Spleen (tissue), 11 donors: Measurements from ENCODE around the gene PNLDC1. TPM values are rescaled to one million over a fixed set of nuclear protein-coding genes. Genes with fewer than 3 reads are reported as not detected.

Experiments used
- DNase-seq: peaks from one replicate; pipeline ENCODE4 v3.0.0-alpha.2; 2020
- H3K27ac ChIP-seq, 8 donors: fragments of 200-600 bp; sonication (generic) in 7 of 8; 1 replicate in 4 of 8; 2 replicates in 4 of 8; pipeline versions ENCODE4 v1.5.0 to v1.8.0; 2016 to 2021; ENCODE audit warnings: inconsistent platforms in 4 of 8, mild to moderate bottlenecking in 4 of 8, moderate library complexity in 1 of 8
- H3K27me3 ChIP-seq, 7 donors: fragments of 200-600 bp; sonication (generic) in 6 of 7; replicated peaks in 1 of 7; 1 replicate in 4 of 7; 2 replicates in 3 of 7; pipeline versions ENCODE4 v1.5.0 to v1.8.0; 2016 to 2021; ENCODE audit warnings: inconsistent platforms in 3 of 7, mild to moderate bottlenecking in 1 of 7
- H3K36me3 ChIP-seq, 6 donors: fragments of 200-600 bp; sonication (generic) in 5 of 6; 1 replicate in 4 of 6; 2 replicates in 2 of 6; pipeline versions ENCODE4 v1.5.0 to v1.8.0; 2016 to 2021; ENCODE audit warnings: inconsistent platforms in 2 of 6
- H3K4me1 ChIP-seq, 6 donors: fragments of 200-600 bp; sonication (generic) in 5 of 6; 1 replicate in 3 of 6; 2 replicates in 3 of 6; pipeline versions ENCODE4 v1.5.0 to v1.8.0; 2016 to 2021; ENCODE audit warnings: inconsistent platforms in 3 of 6
- H3K4me3 ChIP-seq, 8 donors: fragments of 200-600 bp; sonication (generic) in 7 of 8; 1 replicate in 4 of 8; 2 replicates in 4 of 8; pipeline versions ENCODE4 v1.5.0 to v1.8.0; 2016 to 2021; ENCODE audit warnings: inconsistent platforms in 4 of 8, mild to moderate bottlenecking in 4 of 8, moderate library complexity in 2 of 8
- H3K9me3 ChIP-seq, 8 donors: fragments of 200-600 bp; sonication (generic) in 7 of 8; 1 replicate in 4 of 8; 2 replicates in 4 of 8; pipeline versions ENCODE4 v1.5.0 to v1.8.0; 2016 to 2021; ENCODE audit warnings: inconsistent platforms in 4 of 8
- CTCF ChIP-seq, 11 experiments: fragments of 200-600 bp in 7 of 11; fragments of 450-650 bp in 4 of 11; sonication (generic) in 4 of 11; IDR thresholded peaks in 8 of 11; conservative IDR thresholded peaks in 3 of 11; 1 replicate in 7 of 11; 2 replicates in 4 of 11; pipeline versions ENCODE4 v1.4.0 to v1.8.0; 2016 to 2021; ENCODE audit warnings: antibody characterized with exemption in 11 of 11, inconsistent platforms in 4 of 11, mild to moderate bottlenecking in 1 of 11
- POLR2A ChIP-seq, 3 donors: fragments of 450-650 bp; IDR thresholded peaks; one replicate each; pipeline ENCODE4 v1.5.1; 2017; ENCODE audit warnings: antibody characterized with exemption in 3 of 3, mild to moderate bottlenecking in 1 of 3
- POLR2AphosphoS5 ChIP-seq, 3 donors: sonication (generic); formaldehyde crosslinking; IDR thresholded peaks; one replicate each; pipeline ENCODE4 v1.5.1; 2017; ENCODE audit warnings: antibody characterized with exemption in 3 of 3
- WGBS, 5 donors: extraction: QIAGEN DNeasy Blood & Tissue Kit in 3 of 5; methylation state at CpG; one replicate each; pipeline versions ENCODE4 v1.1.5 to v1.1.7; 2013 to 2018; 5-methylcytosine and 5-hydroxymethylcytosine counted together
- intact Hi-C: fragments of 100-400 bp; cut with DNase I; formaldehyde crosslinking; loops from one replicate; pipeline ENCODE4 v1.15.0; 2023; ENCODE audit warnings: low total_unique reads
- polyA plus RNA-seq, 3 donors: library from polyadenylated mRNA; stranded (reverse); fragments of 200-250 nt; gene quantifications; one replicate each; pipeline ENCODE4 v1.2.1, GENCODE V29; 2013
- total RNA-seq, 7 donors: library from RNA; depleted of rRNA in 3 of 7; stranded (reverse); fragments of >200 nt in 3 of 7; fragmentation: NEBNext Ultra II Directional in 4 of 7; extraction: Animal tissue kit (Norgen Biotek cat#: 25700) in 4 of 7; gene quantifications; one replicate each; pipeline versions ENCODE4 v1.1.0 to v1.2.1, GENCODE V29; 2016 to 2021
- donor health status: healthy with polysubstance abuse.
- donor health status: DM: no; HTN: no; CAD: no; lungs with moderate emphysema.
- donor health status: DM: no; HTN: no; CAD: no.
- donor health status: Bipolar disorder and iron deficiency.
- donor health status: healthy.
- donor health status: DM: no; HTN: no; CAD: no.
- donor health status: DM: yes; HTN: yes; CAD: no.

The PNLDC1 gene
- total and polyA plus RNA-seq, 10 donors, result 0.11 to 1.2 (median 0.32) TPM; not detected in 6

DNA sequence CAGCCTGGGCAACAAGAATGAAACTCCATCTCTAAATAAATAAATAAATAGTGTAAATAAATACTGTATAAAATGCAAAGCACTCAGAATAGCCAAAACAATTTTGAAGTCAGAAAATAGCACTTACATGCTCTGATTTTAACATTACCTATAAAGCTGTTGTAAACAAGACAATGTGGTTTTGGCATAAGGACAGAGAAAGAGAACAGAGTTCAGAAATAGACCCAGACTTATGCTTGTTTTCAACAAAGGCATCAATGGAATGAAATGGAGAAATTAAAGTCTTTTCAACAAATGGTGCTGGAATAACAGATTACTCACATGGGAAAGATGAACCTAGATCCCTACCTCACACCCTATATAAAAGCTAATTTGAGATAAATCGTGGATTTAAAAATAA lies 27.9 kb upstream of the PNLDC1 start:
- H3K4me1 ChIP-seq, result no peaks in the 10 kb centered on the region
- no peak for DNase-seq
- peaks cover 0 to 10% (median 2%) of the 10 kb centered on the region in 8 donors for H3K9me3 ChIP-seq
- TF ChIP-seq CTCF (IDR thresholded peaks at IDR 0.05 in 8 of 11, conservative IDR thresholded peaks at IDR 0.05 in 3 of 11) (no peak), POLR2A (IDR thresholded peaks at IDR 0.05) (no peak)
- H3K27ac ChIP-seq, result no peak overlapping the region
- H3K4me3 ChIP-seq, result no peak overlapping the region
- WGBS, 5 donors, result 0 to 53% (median 2%) methylated on average over 1 of the region's 1 CpG
- intact Hi-C loops, result no loop called here
- H3K36me3 ChIP-seq, result peaks cover 0 to 92% (median 34%) of the 10 kb centered on the region in 6 donors
- no peaks in the 10 kb centered on the region for H3K27me3 ChIP-seq

DNA sequence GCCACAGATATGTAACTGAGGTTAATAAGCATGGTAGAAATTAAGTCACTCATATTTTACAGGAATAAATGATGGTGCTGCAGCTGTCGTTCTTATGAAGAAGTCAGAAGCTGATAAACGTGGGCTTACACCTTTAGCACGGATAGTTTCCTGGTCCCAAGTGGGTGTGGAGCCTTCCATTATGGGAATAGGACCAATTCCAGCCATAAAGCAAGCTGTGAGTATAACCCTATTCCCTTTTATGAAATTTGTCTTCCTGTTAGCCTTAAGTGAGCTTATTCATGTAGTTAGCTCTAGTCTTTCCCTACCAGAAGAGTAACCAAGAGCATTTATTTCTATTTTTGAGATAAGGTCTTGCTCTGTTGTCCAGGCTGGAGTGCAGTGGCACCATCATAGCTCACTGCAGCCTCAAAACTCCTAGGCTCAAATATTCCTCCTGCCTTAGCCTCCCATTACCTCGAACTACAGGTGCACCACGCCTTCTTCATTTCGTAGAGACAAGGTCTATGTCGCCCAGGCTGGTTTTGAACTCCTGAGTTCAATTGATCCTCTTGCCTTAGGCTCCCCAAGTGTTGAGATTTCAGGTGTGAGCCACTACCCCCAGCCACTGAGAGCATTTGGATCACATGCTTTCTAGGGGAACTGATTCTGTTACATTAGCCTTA lies 22.7 kb upstream of the PNLDC1 start:
- Histone ChIP-seq H3K4me1 (peaks cover 0 to 2% (median 0%) of the 10 kb centered on the region in 6 donors), H3K36me3 (peaks cover 0 to 93% (median 61%) of the 10 kb centered on the region in 6 donors), H3K27me3 (no peaks in the 10 kb centered on the region), H3K9me3 (peaks cover 0 to 2% (median 0%) of the 10 kb centered on the region in 8 donors), H3K4me3 (no peak overlapping the region), H3K27ac (no peak overlapping the region)
- DNase-seq, result no peak
- TF ChIP-seq POLR2A (IDR thresholded peaks at IDR 0.05) (no peak), POLR2AphosphoS5 (IDR thresholded peaks at IDR 0.05) (peak in 1 of 3 donors; percentile 31)
- intact Hi-C loops, result no loop called here
- 82 to 91% (median 85%) methylated on average over 7 of the region's 7 CpGs for WGBS, 5 donors

- intact Hi-C loops, result no loop called here
- no peak for TF ChIP-seq POLR2A (IDR thresholded peaks at IDR 0.05)
- TF ChIP-seq POLR2AphosphoS5 (IDR thresholded peaks at IDR 0.05), result no peak
- no peak for TF ChIP-seq CTCF (IDR thresholded peaks at IDR 0.05 in 8 of 11, conservative IDR thresholded peaks at IDR 0.05 in 3 of 11)
- WGBS, 5 donors, result 73 to 94% (median 77%) methylated on average over 1 of the region's 1 CpG
Measured at GRCh38 chr6:159778131-159778530, 21.9 kb upstream of the PNLDC1 start.

GRCh38 chr6:159778542-159779103 lies 21.5 kb upstream of the PNLDC1 start:
- Histone ChIP-seq H3K9me3 (no peaks in the 10 kb centered on the region), H3K4me3 (no peak overlapping the region), H3K36me3 (peaks cover 0 to 98% (median 73%) of the 10 kb centered on the region in 6 donors), H3K27ac (no peak overlapping the region), H3K27me3 (no peaks in the 10 kb centered on the region), H3K4me1 (peaks cover 0 to 10% (median 2%) of the 10 kb centered on the region in 6 donors)
- TF ChIP-seq POLR2AphosphoS5 (IDR thresholded peaks at IDR 0.05), result no peak
- TF ChIP-seq POLR2A (IDR thresholded peaks at IDR 0.05), result no peak
- TF ChIP-seq CTCF (IDR thresholded peaks at IDR 0.05 in 8 of 11, conservative IDR thresholded peaks at IDR 0.05 in 3 of 11), result no peak
- DNase-seq, result no peak
- intact Hi-C loops, result no loop called here
- WGBS, 5 donors, result 80 to 96% (median 87%) methylated on average over 3 of the region's 3 CpGs

More at GRCh38 chr6:159778131-159778530, 21.9 kb upstream of the PNLDC1 start:
- Histone ChIP-seq H3K36me3 (peaks cover 0 to 93% (median 69%) of the 10 kb centered on the region in 6 donors), H3K27me3 (no peaks in the 10 kb centered on the region), H3K4me3 (no peak overlapping the region), H3K9me3 (no peaks in the 10 kb centered on the region), H3K4me1 (peaks cover 0 to 7% (median 1%) of the 10 kb centered on the region in 6 donors), H3K27ac (no peak overlapping the region)
- no peak for DNase-seq
